SU-DHL-6 (cell line): Measurements from ENCODE around the gene EPHA3.

Experiments used
- H2AFZ ChIP-seq: fragments of 200-600 bp; sonication (generic); 2 replicates; pipeline ENCODE4 v1.6.1; 2014; ENCODE audit warnings: low read depth, mild to moderate bottlenecking, moderate library complexity, mixed read lengths, antibody characterized with exemption, low read length; ENCODE audit not compliant: severe bottlenecking
- H3F3A ChIP-seq: fragments of 200-600 bp; shearing (Covaris generic); 2 replicates; pipeline ENCODE4 v1.6.0; 2016; ENCODE audit warnings: antibody characterized with exemption, mild to moderate bottlenecking; ENCODE audit not compliant: insufficient read depth
- H3K27ac ChIP-seq: fragments of 200-600 bp; sonication (generic); 2 replicates; pipeline ENCODE4 v1.5.1; 2016; ENCODE audit warnings: low read depth, mild to moderate bottlenecking, low read length, moderate library complexity, mixed read lengths
- H3K27me3 ChIP-seq: fragments of 200-600 bp; sonication (generic), shearing (Covaris generic); 2 replicates; pipeline ENCODE4 v1.6.0; 2014; ENCODE audit warnings: mild to moderate bottlenecking, low read length
- H3K36me3 ChIP-seq: fragments of 200-600 bp; sonication (generic); 2 replicates; pipeline ENCODE4 v1.6.1; 2014; ENCODE audit warnings: mild to moderate bottlenecking, low read length, mixed read lengths
- H3K4me2 ChIP-seq: fragments of 300-600, 200-600 bp; shearing (Covaris generic), sonication (generic); 2 replicates; pipeline ENCODE4 v1.6.0; 2014; ENCODE audit warnings: low read length, low read depth, mild to moderate bottlenecking; ENCODE audit not compliant: poor library complexity, severe bottlenecking
- H3K4me3 ChIP-seq: fragments of 200-600 bp; sonication (generic); 2 replicates; pipeline ENCODE4 v1.5.1; 2014; ENCODE audit warnings: antibody characterized with exemption, low read length, mild to moderate bottlenecking, mixed read lengths; ENCODE audit not compliant: insufficient read depth, poor library complexity, severe bottlenecking
- H3K79me2 ChIP-seq: fragments of 200-600 bp; sonication (generic); 2 replicates; pipeline ENCODE4 v1.6.1; 2014; ENCODE audit warnings: mild to moderate bottlenecking, low read length, moderate library complexity; ENCODE audit not compliant: insufficient read depth
- H3K9ac ChIP-seq: fragments of 200-600 bp; sonication (generic); 2 replicates; pipeline ENCODE4 v1.7.0; 2014; ENCODE audit warnings: mild to moderate bottlenecking, low read length
- H3K9me2 ChIP-seq: fragments of 200-600 bp; sonication (generic); replicated peaks from 2 replicates; pipeline ENCODE4 v1.6.1; 2014; ENCODE audit warnings: low read length; ENCODE audit not compliant: insufficient read depth
- H3K9me3 ChIP-seq: fragments of 200-600 bp; sonication (generic); 2 replicates; pipeline ENCODE4 v1.6.1; 2014; ENCODE audit warnings: low read length, mixed read lengths; ENCODE audit not compliant: insufficient read depth
- H4K20me1 ChIP-seq: fragments of 200-600 bp; sonication (generic); 2 replicates; pipeline ENCODE4 v1.6.1; 2014; ENCODE audit warnings: low read depth, mild to moderate bottlenecking, antibody characterized with exemption, low read length, moderate library complexity, mixed read lengths
- CTCF ChIP-seq: fragments of 200-600 bp; sonication (generic); IDR thresholded peaks from one replicate; pipeline ENCODE4 v1.5.1; 2017; ENCODE audit warnings: antibody characterized with exemption, mild to moderate bottlenecking, low read length, moderate library complexity; ENCODE audit not compliant: insufficient read depth, poor library complexity, severe bottlenecking
- EZH2phosphoT487 ChIP-seq: fragments of 200-600 bp; sonication (generic), shearing (Covaris generic); conservative IDR thresholded peaks from 2 replicates; pipeline ENCODE4 v1.6.1; 2018; ENCODE audit warnings: mild to moderate bottlenecking, antibody characterized with exemption, low read length, moderate library complexity, mixed read lengths

Gene EPHA3

GRCh38 chr3:89061259-89061658, 46.2 kb upstream of the EPHA3 start:
- Histone ChIP-seq H3K4me3 (no peak overlapping the region), H3K27ac (no peak overlapping the region), H3K4me2 (no peak overlapping the region), H3K9ac (no peak overlapping the region), H3K36me3 (no peaks in the 10 kb centered on the region), H3K79me2 (no peaks in the 10 kb centered on the region), H3F3A (no peaks in the 10 kb centered on the region), H2AFZ (no peak overlapping the region), H3K27me3 (no peaks in the 10 kb centered on the region), H3K9me3 (no peaks in the 10 kb centered on the region), H4K20me1 (no peaks in the 10 kb centered on the region), H3K9me2 (no peaks in the 10 kb centered on the region)
- TF ChIP-seq EZH2phosphoT487 (no peak), CTCF (no peak)

- no peaks in the 10 kb centered on the region for H3K9me3 ChIP-seq
- TF ChIP-seq CTCF, result no peak
- TF ChIP-seq EZH2phosphoT487, result no peak
- H3K4me3 ChIP-seq, result no peak overlapping the region
- no peaks in the 10 kb centered on the region for H3F3A ChIP-seq
- no peaks in the 10 kb centered on the region for H3K27me3 ChIP-seq
- H3K4me2 ChIP-seq, result no peak overlapping the region
- no peaks in the 10 kb centered on the region for H3K79me2 ChIP-seq
- H3K27ac ChIP-seq, result no peak overlapping the region
- no peaks in the 10 kb centered on the region for H4K20me1 ChIP-seq
- H3K36me3 ChIP-seq, result no peaks in the 10 kb centered on the region
- H3K9ac ChIP-seq, result no peak overlapping the region
- H3K9me2 ChIP-seq, result no peaks in the 10 kb centered on the region
- no peak overlapping the region for H2AFZ ChIP-seq
Measured at GRCh38 chr3:89067736-89068135, 39.7 kb upstream of the EPHA3 start.

- Histone ChIP-seq H2AFZ (no peak overlapping the region), H3K36me3 (no peaks in the 10 kb centered on the region)
Measured at GRCh38 chr3:89072642-89073041, 34.8 kb upstream of the EPHA3 start.

More at GRCh38 chr3:89072642-89073041, 34.8 kb upstream of the EPHA3 start:
- Histone ChIP-seq H3K9me3 (no peaks in the 10 kb centered on the region), H3K4me2 (no peak overlapping the region), H3K9me2 (no peaks in the 10 kb centered on the region), H4K20me1 (no peaks in the 10 kb centered on the region), H3K27ac (no peak overlapping the region), H3K9ac (no peak overlapping the region), H3K27me3 (no peaks in the 10 kb centered on the region), H3K79me2 (no peaks in the 10 kb centered on the region), H3K4me3 (no peak overlapping the region), H3F3A (no peaks in the 10 kb centered on the region)
- TF ChIP-seq CTCF, result no peak
- no peak for TF ChIP-seq EZH2phosphoT487
